ENCODE measurements around the gene PYY.
A peak's percentile ranks its signal among the peaks of the same experiment; 100 is the strongest.
"Not testable (repeated sequence)": the region's sequence is repeated elsewhere in the genome, so short reads cannot be mapped to it uniquely, and the experiment has no call there.

PYY gene

DNA sequence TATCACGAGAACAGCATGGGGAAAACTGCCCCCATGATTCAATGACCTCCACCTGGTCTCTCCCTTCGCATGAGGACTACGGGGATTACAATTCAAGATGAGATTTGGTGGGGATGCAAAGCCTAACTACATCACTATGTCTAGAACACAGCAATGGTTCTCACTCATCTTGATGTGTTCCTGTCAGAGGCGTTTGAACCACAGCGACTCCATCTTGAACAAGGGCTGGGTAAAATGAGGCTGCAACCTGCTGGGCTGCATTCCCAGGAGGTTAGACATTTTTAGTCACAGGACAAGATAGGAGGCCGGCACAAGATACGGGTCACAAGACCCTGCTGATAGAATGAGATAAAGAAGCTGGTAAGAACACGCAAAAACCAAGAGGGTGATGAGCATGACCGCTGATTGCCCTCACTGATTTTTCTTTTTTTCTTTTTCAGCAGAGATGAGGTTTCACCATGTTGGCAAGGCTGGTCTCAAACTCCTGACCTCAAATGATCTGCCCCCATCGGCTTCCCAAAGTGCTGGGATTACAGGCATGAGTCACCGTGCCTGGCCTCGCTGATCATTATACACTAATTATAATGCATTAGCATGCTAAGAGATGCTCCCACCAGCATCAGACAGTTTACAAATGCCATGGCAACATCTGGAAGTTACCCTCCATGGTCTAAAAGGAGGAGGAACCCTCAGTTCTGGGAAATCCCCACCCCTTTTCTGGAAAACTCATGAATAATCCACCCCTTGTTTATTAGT, 8.5 kb downstream of the PYY start:
- no peak for DNase-seq (ENCODE audit: low read depth in 3 of 3)

DNA sequence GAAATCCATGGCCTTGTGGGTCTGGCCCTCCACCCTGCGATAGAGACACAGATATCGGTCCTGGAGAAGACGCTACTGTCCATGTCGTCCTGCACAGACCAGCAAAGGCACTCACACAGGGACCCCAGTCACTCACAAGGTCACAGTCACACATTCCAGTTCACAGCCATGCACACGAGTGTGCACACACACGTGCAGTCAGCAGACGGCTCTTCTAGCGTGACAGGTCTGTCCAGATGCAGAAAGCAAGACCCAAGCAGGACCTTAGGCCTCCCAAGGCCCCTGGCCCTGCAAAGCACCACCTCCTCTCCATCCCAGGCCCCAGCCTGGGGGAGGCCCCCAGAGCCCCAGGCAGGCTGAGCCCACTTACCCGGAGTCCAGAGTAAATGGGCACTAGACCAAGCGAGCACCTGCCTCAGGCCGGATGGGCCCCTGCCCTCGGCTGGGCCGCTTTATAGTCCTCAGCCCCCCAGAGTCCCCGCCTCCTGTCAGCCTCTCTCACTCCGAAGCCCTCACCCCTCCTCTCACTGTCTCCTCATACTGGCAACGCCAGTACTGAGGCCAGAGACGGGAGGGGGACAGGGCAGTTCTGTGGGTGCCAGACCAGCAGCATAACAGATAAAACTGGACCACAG, 11.6 kb downstream of the PYY start, which contains the start of gene PPY:
Gene PPY (minus strand): TSS at position 426 of the 635 bp plus-strand sequence. CDS start 822 bp downstream, outside the sequence.
- DNase-seq (ENCODE audit: low read depth in 3 of 3): no peak

DNA sequence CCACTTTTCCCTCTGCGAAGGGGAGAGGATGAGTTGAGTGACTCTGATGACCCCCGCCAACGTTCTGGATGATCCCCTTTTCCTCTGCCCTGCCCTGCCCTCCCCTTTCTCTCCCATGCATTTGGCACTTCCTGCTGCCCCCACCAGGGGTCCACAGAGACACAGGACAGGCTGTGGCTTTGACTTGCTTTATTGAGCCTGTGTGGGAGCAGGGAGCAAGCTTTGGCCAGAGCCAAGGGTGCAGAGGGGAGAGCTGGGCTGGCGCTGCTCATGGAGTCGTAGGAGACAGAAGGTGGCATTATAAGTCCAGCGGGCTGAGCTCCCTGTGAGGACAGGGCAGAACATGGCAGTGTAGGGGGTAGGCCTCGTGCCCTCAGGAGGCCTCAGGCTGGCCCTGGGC, 13.1 kb downstream of the PYY start:
- no peak for DNase-seq (ENCODE audit: low read depth in 3 of 3)

GRCh38 chr17:43939886-43940285, 13.9 kb downstream of the PYY start:
- DNase-seq (ENCODE audit: low read depth in 3 of 3): no peak

DNA sequence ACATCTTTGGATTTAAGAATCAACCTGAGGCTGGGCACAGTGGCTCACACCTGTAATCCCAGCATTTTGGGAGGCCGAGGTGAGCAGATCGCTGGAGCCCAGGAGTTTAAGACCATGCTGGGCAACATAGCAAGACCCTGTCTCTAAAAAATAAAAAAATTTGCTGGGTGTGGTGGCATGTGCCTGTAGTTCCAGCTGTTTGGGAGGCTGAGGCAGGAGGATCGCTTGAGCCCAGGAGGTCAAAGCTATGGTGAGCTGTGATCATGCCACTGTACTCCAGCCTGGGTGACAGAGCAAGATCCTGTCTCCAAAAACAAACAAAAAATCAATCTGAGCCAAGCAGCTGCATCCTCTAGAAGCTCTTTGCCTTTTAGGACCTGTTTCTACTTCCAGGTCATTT, 14.3 kb downstream of the PYY start:
- not testable (repeated sequence) for DNase-seq (ENCODE audit: low read depth in 3 of 3)

DNA sequence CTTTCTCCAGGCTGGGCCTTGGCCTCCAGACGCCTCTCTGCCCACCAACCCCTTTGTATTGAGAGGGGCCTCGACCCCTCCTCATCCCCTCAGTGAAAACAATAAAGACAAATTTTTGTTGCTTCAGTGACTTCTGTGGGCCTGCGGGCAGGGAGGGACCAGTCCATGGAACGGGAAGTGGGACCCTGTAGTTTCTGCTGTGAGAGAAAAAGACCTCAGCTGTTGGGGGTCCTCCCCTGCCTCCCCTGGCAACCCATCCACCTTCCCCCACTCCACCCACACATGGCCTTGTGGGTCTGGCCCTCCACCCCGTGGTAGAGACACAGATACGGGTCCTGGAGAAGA, 14.9 kb downstream of the PYY start:
- DNase-seq (ENCODE audit: low read depth in 3 of 3): no peak

DNA sequence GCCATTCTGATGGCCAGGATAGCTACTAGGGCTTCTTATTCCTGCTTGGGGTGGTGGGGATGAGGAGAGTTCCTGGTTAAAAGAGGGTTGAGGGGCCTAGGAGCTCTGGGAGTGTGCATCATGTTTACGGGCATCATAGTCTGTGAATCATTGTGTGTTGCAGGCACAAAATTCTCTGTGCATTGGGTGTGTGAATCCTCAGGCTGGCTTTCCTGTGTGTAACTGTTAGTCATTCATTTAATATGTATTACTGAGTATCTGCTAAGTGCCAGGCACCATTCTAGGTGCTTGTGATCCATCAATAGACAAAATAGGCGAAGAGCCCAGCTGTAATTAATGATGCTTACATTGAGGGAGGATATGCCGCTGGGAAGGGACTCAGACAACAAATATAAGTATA, 17.3 kb downstream of the PYY start:
- DNase-seq (ENCODE audit: low read depth in 3 of 3): no peak

DNA sequence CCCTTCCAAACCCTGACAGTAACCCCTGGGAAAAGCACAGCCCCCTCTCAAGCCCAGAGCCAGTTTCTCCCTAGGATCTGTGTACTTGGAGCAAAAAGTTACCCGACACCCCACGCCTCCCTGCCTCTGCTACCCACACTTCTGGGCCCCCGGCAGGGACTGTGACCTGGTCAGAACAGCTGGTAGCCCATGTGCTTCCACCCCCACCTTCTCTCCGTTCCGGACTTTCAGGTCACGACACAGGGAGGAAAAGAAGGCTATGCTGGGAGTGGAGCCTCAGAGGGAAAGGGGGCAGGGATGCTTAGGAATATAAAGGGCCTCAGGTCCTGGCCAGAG, 17.8 kb downstream of the PYY start:
- DNase-seq (ENCODE audit: low read depth in 3 of 3): no peak

- no peak for DNase-seq (ENCODE audit: low read depth in 3 of 3)
Observed at GRCh38 chr17:43935204-43935925, 18.4 kb downstream of the PYY start.

DNA sequence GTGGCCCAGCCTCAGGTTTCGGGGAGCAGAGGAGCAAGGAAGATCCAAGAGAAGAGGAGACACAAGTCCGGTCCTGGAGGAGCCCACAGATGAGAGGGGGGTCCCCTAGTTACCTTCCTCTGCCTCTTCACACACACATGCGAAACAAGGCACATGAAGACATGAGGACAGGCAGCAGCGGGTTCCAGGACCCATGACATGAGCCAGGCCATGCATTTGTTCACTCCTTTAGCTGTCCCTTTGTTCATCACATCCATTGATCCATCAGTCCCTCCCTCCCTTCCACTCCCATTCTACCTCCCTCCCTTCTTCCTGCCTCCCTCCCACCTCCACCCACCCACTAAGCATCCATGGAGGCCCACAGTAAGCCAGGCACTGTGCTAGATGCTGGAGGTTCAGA, 20.8 kb downstream of the PYY start:
- no peak for DNase-seq (ENCODE audit: low read depth in 3 of 3)

DNA sequence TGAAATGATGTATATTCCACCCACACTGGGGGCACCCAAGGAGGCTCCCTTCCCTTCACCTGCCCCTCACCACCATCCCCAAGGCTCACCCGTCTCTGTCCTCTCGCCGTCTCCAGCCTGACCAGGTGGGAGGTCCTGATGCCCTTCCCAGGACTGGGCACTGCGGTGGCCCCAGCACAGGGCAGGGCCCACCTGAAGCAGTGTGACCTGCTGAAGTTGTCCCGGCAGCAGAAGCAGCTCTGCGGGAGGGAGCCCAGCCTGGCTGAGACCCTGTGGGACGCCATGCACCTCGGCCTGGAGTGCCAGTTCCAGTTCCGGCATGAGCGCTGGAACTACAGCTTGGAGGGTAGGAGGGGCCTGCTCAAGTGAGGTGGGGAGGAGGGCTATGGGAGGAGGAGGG, 21.4 kb downstream of the PYY start:
- DNase-seq (ENCODE audit: low read depth in 3 of 3): no peak

DNA sequence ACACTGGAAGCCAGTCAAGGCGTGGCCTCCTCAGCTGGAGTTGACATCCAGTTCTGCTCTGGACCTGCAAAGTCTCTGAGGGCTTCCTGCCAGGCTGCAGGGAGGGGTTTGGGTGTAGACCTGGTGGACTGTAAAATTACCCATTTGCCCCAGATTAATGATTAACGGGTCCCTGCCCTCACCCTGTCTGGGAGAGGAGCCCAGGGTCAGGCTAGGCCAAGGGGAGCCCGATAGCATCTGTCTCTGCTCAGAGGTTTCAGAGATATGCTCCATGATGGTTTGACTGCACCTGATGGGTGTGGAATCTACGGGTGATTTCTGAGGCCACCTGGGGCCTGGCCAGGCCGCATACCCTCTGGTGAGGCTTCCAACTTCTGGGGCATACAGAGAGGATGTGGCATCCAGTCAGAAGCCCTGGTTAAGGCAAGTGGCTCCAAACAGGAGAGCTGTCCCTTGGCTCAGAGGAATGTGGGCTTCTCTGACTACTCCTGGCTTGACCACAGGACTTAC, 22.6 kb downstream of the PYY start:
- DNase-seq (ENCODE audit: low read depth in 3 of 3): no peak

GRCh38 chr17:43928609-43929008, 25.1 kb downstream of the PYY start:
- no peak for DNase-seq (ENCODE audit: low read depth in 3 of 3)

DNA sequence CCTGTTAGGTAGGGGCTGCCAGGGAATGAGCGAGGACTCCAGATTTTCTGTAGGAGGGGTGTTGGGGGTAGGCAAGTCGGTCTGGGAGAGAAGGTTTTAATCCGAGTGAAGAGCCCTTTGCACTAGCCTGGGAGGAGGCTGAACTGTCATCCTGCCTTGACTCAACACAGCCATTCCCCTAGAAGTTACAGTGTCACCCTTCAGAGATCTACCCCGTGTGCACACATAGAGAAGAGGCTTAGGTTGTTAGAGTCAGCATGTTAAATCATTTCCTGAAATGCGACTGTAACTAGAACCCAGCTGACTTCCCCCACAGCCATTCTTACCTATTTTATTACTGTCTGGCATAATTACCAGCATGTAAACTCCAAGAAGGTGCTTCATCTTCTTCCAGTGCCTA, 25.8 kb downstream of the PYY start:
- DNase-seq (ENCODE audit: low read depth in 3 of 3): not testable (repeated sequence)

GRCh38 chr17:43927060-43927864, 26.5 kb downstream of the PYY start:
- DNase-seq (ENCODE audit: low read depth in 3 of 3): no peak

DNA sequence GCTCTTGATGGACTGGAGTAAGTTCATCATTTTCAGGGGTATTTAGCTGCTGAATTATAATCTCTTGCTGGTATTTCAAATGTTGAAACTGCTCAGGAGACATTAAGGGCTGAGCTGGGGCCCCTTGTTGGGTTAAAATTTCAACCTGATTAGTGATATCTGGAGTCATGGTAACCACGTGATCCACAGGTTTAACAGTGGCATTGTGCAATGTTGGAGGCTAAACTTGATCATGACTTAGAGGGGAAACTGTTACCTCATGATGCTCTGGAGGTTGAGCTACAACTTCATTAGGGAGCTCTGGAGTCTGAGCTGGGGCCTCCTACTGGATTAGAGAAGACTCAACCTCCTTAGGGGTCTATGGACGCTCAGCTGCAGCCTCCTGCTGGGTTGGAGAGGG, 29.2 kb downstream of the PYY start:
- DNase-seq (ENCODE audit: low read depth in 3 of 3): no peak

- no peak for DNase-seq (ENCODE audit: low read depth in 3 of 3)
Observed at GRCh38 chr17:43920500-43921095, 33.1 kb downstream of the PYY start.

DNA sequence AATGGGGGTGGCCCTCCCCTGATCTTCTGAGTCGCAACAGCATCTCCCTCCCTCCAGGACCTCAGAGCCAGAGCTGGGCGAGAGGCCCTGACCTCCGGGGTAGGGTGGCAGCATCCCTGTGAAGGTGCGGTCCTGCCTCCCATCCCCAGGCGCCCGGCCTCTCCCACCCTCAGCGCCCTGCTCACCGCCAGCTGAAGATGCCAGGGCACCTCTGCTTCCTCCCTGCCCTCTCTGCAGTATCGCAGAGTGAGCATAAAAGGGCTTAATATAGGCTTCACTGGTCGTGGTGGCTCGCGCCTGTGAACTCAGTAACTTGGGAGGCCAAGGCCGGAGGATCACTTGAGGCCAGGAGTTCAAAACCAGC, 35.7 kb downstream of the PYY start:
- DNase-seq (ENCODE audit: low read depth in 3 of 3): no peak

DNA sequence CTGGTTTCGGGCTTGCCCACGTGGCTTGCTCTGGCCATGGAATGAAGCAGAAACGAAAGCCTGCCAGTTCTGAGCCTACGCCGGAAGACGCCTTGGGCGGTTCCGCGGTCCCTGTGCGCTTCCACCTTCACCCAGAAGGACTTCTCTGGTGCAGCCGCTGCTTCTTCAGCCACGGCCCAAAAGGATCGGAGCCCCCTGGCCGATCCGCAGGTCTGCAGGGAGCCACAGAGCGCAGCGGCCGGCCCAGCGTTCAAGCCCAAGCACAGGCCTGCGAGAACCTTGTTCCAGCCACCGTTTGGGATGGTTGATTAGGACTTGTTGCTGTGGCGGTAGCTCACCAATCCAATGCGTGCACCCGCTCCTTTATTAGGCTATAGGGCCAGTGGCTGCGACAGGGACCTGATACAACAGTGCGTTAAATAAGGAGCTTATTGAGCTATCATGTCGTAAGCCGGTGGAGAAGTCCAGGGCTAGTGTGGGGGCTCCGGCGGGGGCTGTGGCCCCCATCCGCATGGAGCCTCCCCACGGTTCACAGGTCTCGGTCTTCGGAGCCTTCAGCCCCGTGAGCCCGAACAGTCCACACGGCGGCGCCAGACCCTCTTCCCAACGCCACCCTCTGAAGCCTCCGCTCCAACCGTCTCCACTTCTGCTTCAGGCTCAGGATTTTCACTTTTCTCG, 36.3 kb downstream of the PYY start:
- peak in 1 of 3 experiments; percentile 44 for DNase-seq (ENCODE audit: low read depth in 3 of 3)

DNA sequence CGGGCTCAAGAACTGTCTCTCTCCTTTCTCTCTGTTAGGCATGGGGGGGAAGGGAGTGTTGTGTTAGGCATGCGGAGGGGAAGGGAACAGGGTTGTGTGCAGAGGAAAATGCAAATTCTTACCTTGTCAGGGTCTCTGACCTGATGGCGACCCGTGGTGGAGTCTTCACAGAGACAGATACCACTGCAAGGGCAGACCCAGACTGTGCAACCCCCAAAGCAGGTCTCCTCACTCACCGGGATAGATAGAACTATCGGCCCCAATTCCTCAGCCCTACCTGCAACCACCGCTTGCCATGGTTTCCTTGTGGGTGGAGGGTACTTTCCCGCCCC, 36.8 kb downstream of the PYY start:
- no peak for DNase-seq (ENCODE audit: low read depth in 3 of 3)

- no peak for DNase-seq (ENCODE audit: low read depth in 3 of 3)
Observed at GRCh38 chr17:43916385-43916784, 37.4 kb downstream of the PYY start.
